Caco-2 (cell line): ENCODE data around the gene MRPL36. TPM values are rescaled to one million over a fixed set of nuclear protein-coding genes. Genes with fewer than 3 reads are reported as not detected.
A peak's percentile ranks its signal among the peaks of the same experiment; 100 is the strongest.

Experiments
- BruUV-seq: library from RNA; stranded (reverse); fragments of 400-500 nt; replicated peaks from 2 replicates; lab custom pipeline; 2021; lab: Mats Ljungman, UMichigan
- CTCF ChIA-PET: fragments of 300-600 bp; sonication (Branson Sonifier 250); formaldehyde crosslinking; loops from one replicate; lab custom pipeline; 2022; ENCODE audit warnings: antibody characterized with exemption; lab: Charles Lee
- POLR2A ChIA-PET: fragments of 300-600 bp; sonication (Branson Sonifier 250); formaldehyde crosslinking; loops from one replicate; lab custom pipeline; 2022; ENCODE audit warnings: antibody characterized with exemption; lab: Charles Lee
- DNase-seq, 2 experiments: peaks; one replicate each; pipeline versions ENCODE4 v3.0.0 to v3.0.0-alpha.2; 2020 to 2022
- H3K27me3 ChIP-seq: replicated peaks from 2 replicates; pipeline ENCODE4 v1.6.0; 2011; ENCODE audit warnings: low read length; ENCODE audit not compliant: control insufficient read depth, insufficient read depth
- H3K36me3 ChIP-seq: 2 replicates; pipeline ENCODE4 v1.5.1; 2011; ENCODE audit warnings: low read length; ENCODE audit not compliant: control insufficient read depth, insufficient read depth
- H3K4me1 ChIP-seq: fragments of 250-450 bp; sonication (Bioruptor Pico); 2 replicates; pipeline ENCODE4 v1.5.1; 2020; ENCODE audit warnings: mild to moderate bottlenecking
- H3K4me3 ChIP-seq: 2 replicates; pipeline ENCODE4 v1.5.1; 2011; ENCODE audit warnings: low read depth, mild to moderate bottlenecking, control low read depth, low read length
- H3K9me3 ChIP-seq: fragments of 250-450 bp; sonication (Bioruptor Pico); 2 replicates; pipeline ENCODE4 v1.5.1; 2020; ENCODE audit warnings: mild to moderate bottlenecking, moderate library complexity
- H3K27ac Mint-ChIP-seq: one replicate; pipeline ENCODE4 v1.8.0; 2022; ENCODE audit warnings: mixed read lengths; ENCODE audit not compliant: unreplicated experiment
- H3K27me3 Mint-ChIP-seq: one replicate; pipeline ENCODE4 v1.8.0; 2022; ENCODE audit warnings: mixed read lengths; ENCODE audit not compliant: insufficient read depth, unreplicated experiment
- H3K36me3 Mint-ChIP-seq: one replicate; pipeline ENCODE4 v1.8.0; 2022; ENCODE audit warnings: mild to moderate bottlenecking, mixed read lengths; ENCODE audit not compliant: insufficient read depth, unreplicated experiment
- H3K4me1 Mint-ChIP-seq: one replicate; pipeline ENCODE4 v1.8.0; 2022; ENCODE audit warnings: low read depth, mixed read lengths; ENCODE audit not compliant: unreplicated experiment
- H3K4me3 Mint-ChIP-seq: one replicate; pipeline ENCODE4 v1.8.0; 2022; ENCODE audit warnings: mild to moderate bottlenecking, moderate library complexity, mixed read lengths; ENCODE audit not compliant: unreplicated experiment
- H3K9me3 Mint-ChIP-seq: one replicate; pipeline ENCODE4 v1.8.0; 2022; ENCODE audit warnings: mixed read lengths; ENCODE audit not compliant: unreplicated experiment
- intact Hi-C: fragments of 100-400 bp; cut with micrococcal nuclease; formaldehyde crosslinking; loops from one replicate; pipeline ENCODE4 v1.10.0; 2022; ENCODE audit not compliant: unreplicated experiment
- total RNA-seq: library from RNA; stranded (reverse); gene quantifications from 2 replicates; pipeline ENCODE4 v1.2.3, GENCODE V29; 2022
- TF ChIP-seq, protein P1 (sequence below), 2 experiments: fragments of 200-600 bp in 1 of 2; IDR thresholded peaks; 1 replicate in 1 of 2; 2 replicates in 1 of 2; pipeline versions ENCODE4 v1.5.1 to v1.8.0; 2011 to 2022; ENCODE audit warnings: antibody characterized with exemption in 1 of 2, control low read depth in 1 of 2, inconsistent platforms in 1 of 2, low read depth in 1 of 2, low read length in 1 of 2, mild to moderate bottlenecking in 1 of 2, moderate library complexity in 1 of 2; ENCODE audit not compliant: insufficient read depth in 1 of 2, severe bottlenecking in 1 of 2, unreplicated experiment in 1 of 2

Gene MRPL36
- total RNA-seq, 1 experiment from 2014 or later = 65.9 TPM

DNA sequence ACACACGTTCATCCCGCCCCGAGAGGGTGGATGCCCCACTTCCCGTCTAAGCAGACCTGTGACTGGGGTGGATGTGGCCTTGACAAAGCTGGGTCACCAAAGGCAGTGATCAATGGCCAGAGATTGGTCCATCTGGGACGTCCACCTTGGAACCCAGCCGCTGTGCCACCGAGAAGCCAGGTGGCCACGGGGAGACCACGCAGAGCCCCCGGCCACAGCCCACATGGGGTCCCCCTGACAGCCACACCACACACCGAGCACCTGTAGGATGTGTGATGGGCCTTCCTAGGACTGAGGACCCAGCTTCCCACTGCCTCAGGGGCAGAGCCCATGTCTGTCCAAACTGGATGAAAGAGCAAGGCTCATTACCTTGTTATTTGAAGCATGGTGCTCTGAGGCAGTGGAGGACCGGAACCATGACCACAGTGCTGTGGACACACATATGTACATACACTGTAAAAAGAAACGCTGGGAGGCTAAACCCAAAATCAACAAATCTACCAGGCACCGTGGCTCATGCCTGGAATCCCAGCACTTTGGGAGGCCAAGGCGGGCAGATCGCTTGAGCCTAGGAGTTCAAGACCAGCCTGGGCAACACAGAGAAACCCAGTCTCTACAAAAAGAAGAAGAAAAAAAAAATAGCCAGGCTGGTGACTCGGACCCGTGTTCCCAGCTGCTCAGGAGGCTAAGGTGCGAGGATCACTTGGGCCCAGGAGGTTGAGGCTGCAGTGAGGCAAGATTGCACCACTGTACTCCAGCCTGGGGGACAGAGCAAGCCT, 50.1 kb downstream of the MRPL36 start:
- H3K27me3 ChIP-seq = no peaks in the 10 kb centered on the region
- Mint-ChIP-seq H3K27me3 (peaks cover 17% of the 10 kb centered on the region), H3K36me3 (no peaks in the 10 kb centered on the region), H3K9me3 (no peaks in the 10 kb centered on the region), H3K4me1 (no peaks in the 10 kb centered on the region), H3K27ac (no peak overlapping the region), H3K4me3 (no peak overlapping the region)
- intact Hi-C loops = no loop called here
- H3K36me3 ChIP-seq = no peaks in the 10 kb centered on the region
- no peak for DNase-seq
- H3K9me3 ChIP-seq = no peaks in the 10 kb centered on the region
- no peaks in the 10 kb centered on the region for H3K4me1 ChIP-seq
- CTCF ChIA-PET = no interaction called here
- no TSS peak for BruUV-seq
- TF ChIP-seq, protein P1, sequence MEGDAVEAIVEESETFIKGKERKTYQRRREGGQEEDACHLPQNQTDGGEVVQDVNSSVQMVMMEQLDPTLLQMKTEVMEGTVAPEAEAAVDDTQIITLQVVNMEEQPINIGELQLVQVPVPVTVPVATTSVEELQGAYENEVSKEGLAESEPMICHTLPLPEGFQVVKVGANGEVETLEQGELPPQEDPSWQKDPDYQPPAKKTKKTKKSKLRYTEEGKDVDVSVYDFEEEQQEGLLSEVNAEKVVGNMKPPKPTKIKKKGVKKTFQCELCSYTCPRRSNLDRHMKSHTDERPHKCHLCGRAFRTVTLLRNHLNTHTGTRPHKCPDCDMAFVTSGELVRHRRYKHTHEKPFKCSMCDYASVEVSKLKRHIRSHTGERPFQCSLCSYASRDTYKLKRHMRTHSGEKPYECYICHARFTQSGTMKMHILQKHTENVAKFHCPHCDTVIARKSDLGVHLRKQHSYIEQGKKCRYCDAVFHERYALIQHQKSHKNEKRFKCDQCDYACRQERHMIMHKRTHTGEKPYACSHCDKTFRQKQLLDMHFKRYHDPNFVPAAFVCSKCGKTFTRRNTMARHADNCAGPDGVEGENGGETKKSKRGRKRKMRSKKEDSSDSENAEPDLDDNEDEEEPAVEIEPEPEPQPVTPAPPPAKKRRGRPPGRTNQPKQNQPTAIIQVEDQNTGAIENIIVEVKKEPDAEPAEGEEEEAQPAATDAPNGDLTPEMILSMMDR (IDR thresholded peaks at IDR 0.05; ENCODE audit: insufficient read depth in 1 of 2, low read depth in 1 of 2, low read length in 1 of 2, severe bottlenecking in 1 of 2, unreplicated experiment in 1 of 2) = no peak
- H3K4me3 ChIP-seq = no peak overlapping the region
- POLR2A ChIA-PET = no interaction called here

DNA sequence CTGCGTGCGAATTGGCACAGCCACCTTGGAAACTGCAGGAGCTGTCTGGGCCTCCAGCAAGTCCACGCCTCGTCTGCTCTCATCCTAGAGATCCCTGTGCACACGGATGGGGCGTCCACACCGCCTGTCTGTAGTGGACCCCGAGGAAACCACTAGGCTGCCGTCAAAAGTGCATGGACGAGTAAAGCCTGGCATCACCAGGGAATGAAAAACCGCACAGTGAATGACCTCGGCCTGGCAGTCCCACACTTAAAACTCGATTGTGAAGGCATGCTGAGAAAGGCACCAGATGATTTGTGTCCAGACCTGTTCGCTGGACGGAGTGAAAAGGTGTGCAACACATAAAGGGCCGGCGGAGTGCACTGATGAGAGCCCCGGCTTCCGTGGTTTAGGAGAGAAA, 50.8 kb downstream of the MRPL36 start:
- H3K36me3 ChIP-seq = no peaks in the 10 kb centered on the region
- H3K4me3 ChIP-seq = no peak overlapping the region
- H3K9me3 ChIP-seq = no peaks in the 10 kb centered on the region
- no TSS peak for BruUV-seq
- intact Hi-C loops = no loop called here
- H3K4me3 Mint-ChIP-seq = no peak overlapping the region
- ChIA-PET CTCF (no interaction called here), POLR2A (no interaction called here)
- H3K27me3 ChIP-seq = no peaks in the 10 kb centered on the region
- no peak overlapping the region for H3K27ac Mint-ChIP-seq
- no peaks in the 10 kb centered on the region for H3K9me3 Mint-ChIP-seq
- peak in 1 of 2 experiments; percentile 22 for DNase-seq
- H3K36me3 Mint-ChIP-seq = no peaks in the 10 kb centered on the region
- TF ChIP-seq, protein P1 (IDR thresholded peaks at IDR 0.05; ENCODE audit: insufficient read depth in 1 of 2, low read depth in 1 of 2, low read length in 1 of 2, severe bottlenecking in 1 of 2, unreplicated experiment in 1 of 2) = no peak
- H3K4me1 Mint-ChIP-seq = no peaks in the 10 kb centered on the region
- H3K4me1 ChIP-seq = no peaks in the 10 kb centered on the region
- peaks cover 17% of the 10 kb centered on the region for H3K27me3 Mint-ChIP-seq

Other genes starting within 250 kb of the MRPL36 start
- gene NDUFS6, start 1.6 kb upstream of the MRPL36 start, total RNA-seq = 59.7 and 65.0 TPM in 2 replicates
- gene IRX4, start 83.1 kb upstream of the MRPL36 start, total RNA-seq = 0.14 TPM in 1 of 2 replicates, not detected in the other